ENCODE results near the gene PRPF40B.

The PRPF40B gene

DNA sequence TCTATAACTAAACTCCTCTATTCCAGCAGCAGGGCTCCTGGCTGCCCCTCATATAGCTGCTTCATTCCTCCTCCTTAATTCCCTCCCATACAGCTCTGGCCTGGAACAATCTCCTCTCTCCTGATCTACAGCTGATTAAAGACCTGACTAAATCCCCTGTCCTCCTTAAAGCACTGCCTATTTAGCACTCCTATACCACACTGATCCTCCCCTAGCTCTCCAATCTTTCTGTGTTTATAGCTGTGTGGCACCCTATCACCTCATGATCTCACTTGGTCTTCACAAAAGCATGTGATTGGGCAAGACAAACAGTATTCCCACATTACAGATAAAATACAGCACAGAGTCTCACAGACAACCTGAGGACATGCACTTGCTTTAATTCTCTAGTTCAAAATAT lies 66.4 kb downstream of the PRPF40B start:
- Histone ChIP-seq H3F3A (ENCODE audit: control insufficient read depth, insufficient read depth) (peaks cover 7% of the 10 kb centered on the region), H3K9me3 (ENCODE audit: control insufficient read depth, insufficient read depth, low read length) (no peaks in the 10 kb centered on the region), H3K4me3 (ENCODE audit: low read length) (no peak overlapping the region), H3K4me1 (ENCODE audit: control insufficient read depth, low read length) (peaks cover 27% of the 10 kb centered on the region), H3K27ac (ENCODE audit: low read depth, low read length) (no peak overlapping the region), H4K20me1 (ENCODE audit: control insufficient read depth, insufficient read depth, low read depth, low read length) (no peaks in the 10 kb centered on the region), H3K36me3 (ENCODE audit: control insufficient read depth, low read length) (no peaks in the 10 kb centered on the region), H3K79me2 (ENCODE audit: control insufficient read depth, low read length) (peaks cover 8% of the 10 kb centered on the region; the same call in 1 of the 2 replicates), H3K27me3 (ENCODE audit: control insufficient read depth, low read length) (no peaks in the 10 kb centered on the region), H3K4me2 (ENCODE audit: low read length) (no peak overlapping the region), H3K9me2 (replicated peaks; ENCODE audit: control insufficient read depth, low read length) (no peaks in the 10 kb centered on the region)
- no peak for TF ChIP-seq CTCF (IDR thresholded peaks at IDR 0.05; ENCODE audit: low read depth, low read length, poor library complexity, severe bottlenecking)
- TF ChIP-seq EZH2phosphoT487 (IDR thresholded peaks at IDR 0.05; ENCODE audit: borderline replicate concordance, low read length), result no peak

GRCh38 chr12:49692851-49693250 lies 69.5 kb downstream of the PRPF40B start:
- H3F3A ChIP-seq (ENCODE audit: control insufficient read depth, insufficient read depth), result peaks cover 11% of the 10 kb centered on the region

DNA sequence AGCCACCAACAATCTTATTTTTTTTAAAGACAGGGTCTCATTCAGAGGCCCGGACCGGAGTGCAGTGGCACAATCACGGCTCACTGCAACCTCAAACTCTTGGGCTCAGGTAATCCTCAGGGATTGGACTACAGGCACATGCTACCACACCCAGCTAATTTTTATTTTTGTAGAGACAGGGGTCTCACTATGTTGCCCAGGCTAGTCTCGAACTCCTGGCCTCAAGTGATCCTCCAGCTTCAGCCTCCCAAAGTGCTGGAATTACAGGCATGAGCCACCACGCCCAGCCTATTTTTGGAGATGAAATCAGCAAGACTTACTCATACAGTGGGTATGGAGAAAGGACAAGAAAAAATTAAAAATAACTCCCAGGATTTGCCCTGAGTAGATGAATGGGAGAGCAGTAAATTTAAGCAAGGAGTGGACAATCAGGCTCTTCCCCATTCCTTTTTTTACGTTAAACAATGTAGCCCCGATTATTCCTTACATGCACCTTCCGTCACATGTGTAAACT lies 70.6 kb downstream of the PRPF40B start:
- TF ChIP-seq EZH2phosphoT487 (IDR thresholded peaks at IDR 0.05; ENCODE audit: borderline replicate concordance, low read length), result no peak
- no peak for TF ChIP-seq CTCF (IDR thresholded peaks at IDR 0.05; ENCODE audit: low read depth, low read length, poor library complexity, severe bottlenecking)
- Histone ChIP-seq H3K4me2 (ENCODE audit: low read length) (no peak overlapping the region), H3K4me3 (ENCODE audit: low read length) (no peak overlapping the region), H3K9me2 (replicated peaks; ENCODE audit: control insufficient read depth, low read length) (no peaks in the 10 kb centered on the region), H3K79me2 (ENCODE audit: control insufficient read depth, low read length) (peaks cover 31% of the 10 kb centered on the region), H3K36me3 (ENCODE audit: control insufficient read depth, low read length) (no peaks in the 10 kb centered on the region), H3K9me3 (ENCODE audit: control insufficient read depth, insufficient read depth, low read length) (no peaks in the 10 kb centered on the region), H3K4me1 (ENCODE audit: control insufficient read depth, low read length) (peaks cover 47% of the 10 kb centered on the region), H3K27ac (ENCODE audit: low read depth, low read length) (no peak overlapping the region), H3K27me3 (ENCODE audit: control insufficient read depth, low read length) (no peaks in the 10 kb centered on the region), H4K20me1 (ENCODE audit: control insufficient read depth, insufficient read depth, low read depth, low read length) (peaks cover 12% of the 10 kb centered on the region), H3F3A (ENCODE audit: control insufficient read depth, insufficient read depth) (peaks cover 22% of the 10 kb centered on the region)

More at GRCh38 chr12:49692851-49693250, 69.5 kb downstream of the PRPF40B start:
- no peak overlapping the region for H3K4me3 ChIP-seq (ENCODE audit: low read length)
- no peak overlapping the region for H3K27ac ChIP-seq (ENCODE audit: low read depth, low read length)
- H3K9me3 ChIP-seq (ENCODE audit: control insufficient read depth, insufficient read depth, low read length), result no peaks in the 10 kb centered on the region
- H3K79me2 ChIP-seq (ENCODE audit: control insufficient read depth, low read length), result peaks cover 29% of the 10 kb centered on the region
- H4K20me1 ChIP-seq (ENCODE audit: control insufficient read depth, insufficient read depth, low read depth, low read length), result peaks cover 4% of the 10 kb centered on the region
- no peaks in the 10 kb centered on the region for H3K27me3 ChIP-seq (ENCODE audit: control insufficient read depth, low read length)
- peaks cover 36% of the 10 kb centered on the region for H3K4me1 ChIP-seq (ENCODE audit: control insufficient read depth, low read length)
- no peaks in the 10 kb centered on the region for H3K9me2 ChIP-seq (replicated peaks; ENCODE audit: control insufficient read depth, low read length)
- TF ChIP-seq EZH2phosphoT487 (IDR thresholded peaks at IDR 0.05; ENCODE audit: borderline replicate concordance, low read length), result no peak
- no peak for TF ChIP-seq CTCF (IDR thresholded peaks at IDR 0.05; ENCODE audit: low read depth, low read length, poor library complexity, severe bottlenecking)
- H3K36me3 ChIP-seq (ENCODE audit: control insufficient read depth, low read length), result no peaks in the 10 kb centered on the region
- peak overlapping the region; percentile 9; the same call in 1 of the 2 replicates for H3K4me2 ChIP-seq (ENCODE audit: low read length)
